ENCODE data around the gene ANKRD24.
"Not testable (repeated sequence)": the region's sequence is repeated elsewhere in the genome, so short reads cannot be mapped to it uniquely, and the experiment has no call there.

ANKRD24 gene

GRCh38 chr19:4229179-4229931, 46.9 kb downstream of the ANKRD24 start, which contains the start of gene EBI3:
Gene EBI3, plus strand, starts transcription at chr19:4229523. Its CDS starts 28 bp downstream, at chr19:4229551.
- ATAC-seq = peak; percentile 52
- TF ChIP-seq GLIS3 (CRISPR knock-in tag; IDR thresholded peaks at IDR 0.05) (no peak), RARB (CRISPR knock-in tag; IDR thresholded peaks at IDR 0.05) (no peak), ZNF565 (CRISPR knock-in tag; conservative IDR thresholded peaks at IDR 0.05; ENCODE audit: low read depth) (no peak), PATZ1 (CRISPR knock-in tag; IDR thresholded peaks at IDR 0.05; ENCODE audit: borderline replicate concordance) (no peak), ZFP30 (CRISPR knock-in tag; IDR thresholded peaks at IDR 0.05) (no peak), BACH2 (CRISPR knock-in tag; IDR thresholded peaks at IDR 0.05; ENCODE audit: borderline replicate concordance) (no peak), TCF4 (CRISPR knock-in tag; IDR thresholded peaks at IDR 0.05; ENCODE audit: borderline replicate concordance) (no peak), PPARA (CRISPR knock-in tag; IDR thresholded peaks at IDR 0.05; ENCODE audit: borderline replicate concordance) (no peak), ZC3H10 (CRISPR knock-in tag; IDR thresholded peaks at IDR 0.05) (no peak)
- TF ChIP-seq, protein P1, sequence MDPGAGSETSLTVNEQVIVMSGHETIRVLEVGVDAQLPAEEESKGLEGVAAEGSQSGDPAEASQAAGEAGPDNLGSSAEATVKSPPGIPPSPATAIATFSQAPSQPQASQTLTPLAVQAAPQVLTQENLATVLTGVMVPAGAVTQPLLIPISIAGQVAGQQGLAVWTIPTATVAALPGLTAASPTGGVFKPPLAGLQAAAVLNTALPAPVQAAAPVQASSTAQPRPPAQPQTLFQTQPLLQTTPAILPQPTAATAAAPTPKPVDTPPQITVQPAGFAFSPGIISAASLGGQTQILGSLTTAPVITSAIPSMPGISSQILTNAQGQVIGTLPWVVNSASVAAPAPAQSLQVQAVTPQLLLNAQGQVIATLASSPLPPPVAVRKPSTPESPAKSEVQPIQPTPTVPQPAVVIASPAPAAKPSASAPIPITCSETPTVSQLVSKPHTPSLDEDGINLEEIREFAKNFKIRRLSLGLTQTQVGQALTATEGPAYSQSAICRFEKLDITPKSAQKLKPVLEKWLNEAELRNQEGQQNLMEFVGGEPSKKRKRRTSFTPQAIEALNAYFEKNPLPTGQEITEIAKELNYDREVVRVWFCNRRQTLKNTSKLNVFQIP (CRISPR knock-in tag; IDR thresholded peaks at IDR 0.05; ENCODE audit: borderline replicate concordance, low read depth) = no peak
- TF ChIP-seq, protein P2, sequence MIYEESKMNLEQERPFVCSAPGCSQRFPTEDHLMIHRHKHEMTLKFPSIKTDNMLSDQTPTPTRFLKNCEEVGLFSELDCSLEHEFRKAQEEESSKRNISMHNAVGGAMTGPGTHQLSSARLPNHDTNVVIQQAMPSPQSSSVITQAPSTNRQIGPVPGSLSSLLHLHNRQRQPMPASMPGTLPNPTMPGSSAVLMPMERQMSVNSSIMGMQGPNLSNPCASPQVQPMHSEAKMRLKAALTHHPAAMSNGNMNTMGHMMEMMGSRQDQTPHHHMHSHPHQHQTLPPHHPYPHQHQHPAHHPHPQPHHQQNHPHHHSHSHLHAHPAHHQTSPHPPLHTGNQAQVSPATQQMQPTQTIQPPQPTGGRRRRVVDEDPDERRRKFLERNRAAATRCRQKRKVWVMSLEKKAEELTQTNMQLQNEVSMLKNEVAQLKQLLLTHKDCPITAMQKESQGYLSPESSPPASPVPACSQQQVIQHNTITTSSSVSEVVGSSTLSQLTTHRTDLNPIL (CRISPR knock-in tag; IDR thresholded peaks at IDR 0.05; ENCODE audit: low read depth) = no peak
- TF ChIP-seq, protein P3, sequence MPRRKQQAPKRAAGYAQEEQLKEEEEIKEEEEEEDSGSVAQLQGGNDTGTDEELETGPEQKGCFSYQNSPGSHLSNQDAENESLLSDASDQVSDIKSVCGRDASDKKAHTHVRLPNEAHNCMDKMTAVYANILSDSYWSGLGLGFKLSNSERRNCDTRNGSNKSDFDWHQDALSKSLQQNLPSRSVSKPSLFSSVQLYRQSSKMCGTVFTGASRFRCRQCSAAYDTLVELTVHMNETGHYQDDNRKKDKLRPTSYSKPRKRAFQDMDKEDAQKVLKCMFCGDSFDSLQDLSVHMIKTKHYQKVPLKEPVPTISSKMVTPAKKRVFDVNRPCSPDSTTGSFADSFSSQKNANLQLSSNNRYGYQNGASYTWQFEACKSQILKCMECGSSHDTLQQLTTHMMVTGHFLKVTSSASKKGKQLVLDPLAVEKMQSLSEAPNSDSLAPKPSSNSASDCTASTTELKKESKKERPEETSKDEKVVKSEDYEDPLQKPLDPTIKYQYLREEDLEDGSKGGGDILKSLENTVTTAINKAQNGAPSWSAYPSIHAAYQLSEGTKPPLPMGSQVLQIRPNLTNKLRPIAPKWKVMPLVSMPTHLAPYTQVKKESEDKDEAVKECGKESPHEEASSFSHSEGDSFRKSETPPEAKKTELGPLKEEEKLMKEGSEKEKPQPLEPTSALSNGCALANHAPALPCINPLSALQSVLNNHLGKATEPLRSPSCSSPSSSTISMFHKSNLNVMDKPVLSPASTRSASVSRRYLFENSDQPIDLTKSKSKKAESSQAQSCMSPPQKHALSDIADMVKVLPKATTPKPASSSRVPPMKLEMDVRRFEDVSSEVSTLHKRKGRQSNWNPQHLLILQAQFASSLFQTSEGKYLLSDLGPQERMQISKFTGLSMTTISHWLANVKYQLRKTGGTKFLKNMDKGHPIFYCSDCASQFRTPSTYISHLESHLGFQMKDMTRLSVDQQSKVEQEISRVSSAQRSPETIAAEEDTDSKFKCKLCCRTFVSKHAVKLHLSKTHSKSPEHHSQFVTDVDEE (CRISPR knock-in tag; IDR thresholded peaks at IDR 0.05) = no peak

- ATAC-seq = not testable (repeated sequence)
Measured at GRCh38 chr19:4230237-4230636, 47.7 kb downstream of the ANKRD24 start.

GRCh38 chr19:4231521-4231920, 49.0 kb downstream of the ANKRD24 start:
- not testable (repeated sequence) for ATAC-seq

DNA sequence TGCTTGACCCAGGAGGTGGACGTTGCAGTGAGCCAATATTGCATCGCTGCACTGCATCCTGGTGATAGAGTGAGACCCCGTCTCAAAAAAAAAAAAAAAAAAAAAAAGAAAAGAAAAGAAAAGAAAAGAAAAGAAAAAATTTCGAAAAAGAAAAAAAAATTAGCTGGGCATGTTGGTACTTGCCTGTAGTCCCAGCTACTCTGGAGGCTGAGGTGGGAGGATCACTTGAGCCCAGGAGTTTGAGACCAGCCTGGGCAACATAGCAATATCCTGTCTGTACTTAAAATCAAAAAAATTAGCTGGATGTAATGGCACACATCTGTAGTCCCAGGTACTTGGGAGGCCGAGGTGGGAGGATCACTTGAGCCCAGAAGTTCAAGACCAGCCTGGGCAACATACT, 49.6 kb downstream of the ANKRD24 start:
- ATAC-seq = not testable (repeated sequence)

DNA sequence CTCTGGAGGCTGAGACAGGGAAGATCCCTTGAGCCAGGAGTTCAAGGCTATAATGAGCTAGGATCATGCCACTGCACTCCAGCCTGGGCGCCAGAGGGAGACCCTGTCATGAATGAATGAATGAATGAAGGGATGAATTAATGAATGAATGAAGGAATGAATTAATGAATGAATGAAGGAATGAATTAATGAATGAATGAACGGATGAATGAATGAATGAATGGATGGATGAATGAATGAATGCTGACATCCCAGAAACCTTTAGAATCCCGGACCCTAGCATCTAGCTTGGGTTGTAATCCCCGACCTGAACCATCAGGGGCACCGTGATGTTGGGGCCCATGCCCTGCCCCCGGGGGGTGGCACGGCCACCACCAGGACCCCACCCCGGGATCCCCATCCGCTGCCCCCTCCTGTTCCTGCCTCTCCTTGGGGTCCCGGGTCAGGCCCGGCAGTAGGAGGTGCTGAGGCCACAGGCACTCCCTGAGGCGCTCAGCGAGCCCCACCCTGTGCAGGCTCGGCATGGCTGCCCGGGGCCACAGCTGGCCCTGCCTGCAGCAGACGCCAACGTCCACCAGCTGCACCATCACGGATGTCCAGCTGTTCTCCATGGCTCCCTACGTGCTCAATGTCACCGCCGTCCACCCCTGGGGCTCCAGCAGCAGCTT, 50.3 kb downstream of the ANKRD24 start:
- peak; percentile 56 for ATAC-seq
- TF ChIP-seq ZFP30 (CRISPR knock-in tag; IDR thresholded peaks at IDR 0.05) (no peak), TOX (CRISPR knock-in tag; IDR thresholded peaks at IDR 0.05; ENCODE audit: borderline replicate concordance) (no peak), TCF4 (CRISPR knock-in tag; IDR thresholded peaks at IDR 0.05; ENCODE audit: borderline replicate concordance) (no peak), ESRRG (CRISPR knock-in tag; IDR thresholded peaks at IDR 0.05) (no peak), OSR1 (CRISPR knock-in tag; IDR thresholded peaks at IDR 0.05) (no peak), ZNF8 (CRISPR knock-in tag; IDR thresholded peaks at IDR 0.05) (no peak), CSDC2 (CRISPR knock-in tag; IDR thresholded peaks at IDR 0.05) (no peak)
- TF ChIP-seq, protein P2 (CRISPR knock-in tag; IDR thresholded peaks at IDR 0.05; ENCODE audit: low read depth) = no peak
- TF ChIP-seq, protein P4, sequence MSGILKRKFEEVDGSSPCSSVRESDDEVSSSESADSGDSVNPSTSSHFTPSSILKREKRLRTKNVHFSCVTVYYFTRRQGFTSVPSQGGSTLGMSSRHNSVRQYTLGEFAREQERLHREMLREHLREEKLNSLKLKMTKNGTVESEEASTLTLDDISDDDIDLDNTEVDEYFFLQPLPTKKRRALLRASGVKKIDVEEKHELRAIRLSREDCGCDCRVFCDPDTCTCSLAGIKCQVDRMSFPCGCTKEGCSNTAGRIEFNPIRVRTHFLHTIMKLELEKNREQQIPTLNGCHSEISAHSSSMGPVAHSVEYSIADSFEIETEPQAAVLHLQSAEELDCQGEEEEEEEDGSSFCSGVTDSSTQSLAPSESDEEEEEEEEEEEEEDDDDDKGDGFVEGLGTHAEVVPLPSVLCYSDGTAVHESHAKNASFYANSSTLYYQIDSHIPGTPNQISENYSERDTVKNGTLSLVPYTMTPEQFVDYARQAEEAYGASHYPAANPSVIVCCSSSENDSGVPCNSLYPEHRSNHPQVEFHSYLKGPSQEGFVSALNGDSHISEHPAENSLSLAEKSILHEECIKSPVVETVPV (CRISPR knock-in tag; IDR thresholded peaks at IDR 0.05) = no peak

All from SK-N-SH treated with all-trans-retinoic acid at 6 μM for 48 hours (cell line).